Osteoblast (primary cell): ENCODE measurements around the gene PLXNB1. TPM values are rescaled to one million over a fixed set of nuclear protein-coding genes. Genes with fewer than 3 reads are reported as not detected.

Experiments used
- DNase-seq: peaks from one replicate; pipeline ENCODE4 v3.0.0; 2011; ENCODE audit warnings: low spot score, mixed read lengths; ENCODE audit not compliant: insufficient read length; ENCODE audit errors: missing footprints
- H2AFZ ChIP-seq: 2 replicates; pipeline ENCODE4 v1.6.0; 2011; ENCODE audit warnings: mild to moderate bottlenecking, low read length
- H3K27ac ChIP-seq: 2 replicates; pipeline ENCODE4 v1.5.1; 2011; ENCODE audit warnings: mild to moderate bottlenecking, low read depth, low read length, moderate library complexity
- H3K27me3 ChIP-seq: 2 replicates; pipeline ENCODE4 v1.6.0; 2012; ENCODE audit warnings: mild to moderate bottlenecking, control low read depth, inconsistent platforms, low read length, moderate library complexity; ENCODE audit not compliant: insufficient read depth
- H3K36me3 ChIP-seq: 2 replicates; pipeline ENCODE4 v1.5.1; 2011; ENCODE audit warnings: mild to moderate bottlenecking, low read length, control low read depth, moderate library complexity; ENCODE audit not compliant: insufficient read depth
- H3K4me1 ChIP-seq: 2 replicates; pipeline ENCODE4 v1.5.1; 2011; ENCODE audit warnings: mild to moderate bottlenecking, low read length, control low read depth, moderate library complexity; ENCODE audit not compliant: insufficient read depth
- H3K4me2 ChIP-seq: 2 replicates; pipeline ENCODE4 v1.6.0; 2011; ENCODE audit warnings: mild to moderate bottlenecking, low read length; ENCODE audit not compliant: insufficient read depth
- H3K4me3 ChIP-seq: fragments of 200-600 bp; sonication (generic); 3 replicates; pipeline ENCODE4 v1.5.1; 2012; ENCODE audit warnings: mild to moderate bottlenecking, low read length, inconsistent platforms; ENCODE audit not compliant: insufficient read depth
- H3K79me2 ChIP-seq: 2 replicates; pipeline ENCODE4 v1.6.0; 2012; ENCODE audit warnings: mild to moderate bottlenecking, low read length, control low read depth, inconsistent platforms; ENCODE audit not compliant: insufficient read depth
- H3K9me3 ChIP-seq: 2 replicates; pipeline ENCODE4 v1.5.1; 2011; ENCODE audit warnings: low read depth, low read length, control low read depth
- H4K20me1 ChIP-seq: 2 replicates; pipeline ENCODE4 v1.6.0; 2012; ENCODE audit warnings: mild to moderate bottlenecking, low read length, control low read depth; ENCODE audit not compliant: insufficient read depth
- total RNA-seq: library from RNA; depleted of rRNA; stranded (reverse); fragments of >200 nt; gene quantifications from 2 replicates; pipeline ENCODE4 v1.2.3, GENCODE V29; 2012
- TF ChIP-seq, protein P1 (sequence below): IDR thresholded peaks from 2 replicates; pipeline ENCODE4 v1.5.1; 2011; ENCODE audit warnings: mild to moderate bottlenecking, low read depth, low read length, moderate library complexity; ENCODE audit errors: extremely low read depth

Gene PLXNB1
- total RNA-seq, 1 donor: 33.7 TPM

DNA sequence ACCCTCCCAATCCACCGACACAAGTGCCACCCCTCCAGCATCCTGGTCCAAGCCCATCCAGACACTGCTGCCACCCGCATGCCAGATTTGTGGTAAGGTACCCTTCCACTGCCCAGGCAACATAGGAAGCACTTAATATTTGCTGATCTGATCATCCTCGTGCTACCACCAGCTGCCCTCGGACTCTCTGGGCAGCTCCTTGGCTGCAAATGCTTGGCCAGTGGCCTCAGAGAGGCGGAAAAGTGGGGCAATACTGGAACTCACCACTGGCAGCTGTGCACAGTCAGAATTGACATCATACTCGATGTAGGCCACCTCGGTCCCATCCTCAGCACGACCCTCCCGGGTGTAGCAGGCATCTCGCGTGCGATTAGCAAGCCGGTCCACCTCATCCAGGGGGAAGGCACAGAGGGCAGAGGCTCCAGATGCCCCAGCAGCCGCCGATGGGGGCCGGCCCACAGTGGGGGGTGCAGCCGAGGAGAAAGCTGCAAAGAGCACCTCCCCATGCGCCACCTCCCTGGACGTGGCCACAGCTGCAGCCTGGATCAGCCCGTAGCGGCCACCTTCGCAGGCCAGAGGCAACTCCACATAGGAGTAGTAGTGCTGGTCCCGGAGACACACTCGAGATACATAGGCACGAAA, 6.5 kb downstream of the PLXNB1 start:
- H3K27me3 ChIP-seq: peaks cover 10% of the 10 kb centered on the region
- peak; percentile 85 for DNase-seq
- H3K9me3 ChIP-seq: no peaks in the 10 kb centered on the region
- no peak overlapping the region for H3K4me2 ChIP-seq
- TF ChIP-seq, protein P1, sequence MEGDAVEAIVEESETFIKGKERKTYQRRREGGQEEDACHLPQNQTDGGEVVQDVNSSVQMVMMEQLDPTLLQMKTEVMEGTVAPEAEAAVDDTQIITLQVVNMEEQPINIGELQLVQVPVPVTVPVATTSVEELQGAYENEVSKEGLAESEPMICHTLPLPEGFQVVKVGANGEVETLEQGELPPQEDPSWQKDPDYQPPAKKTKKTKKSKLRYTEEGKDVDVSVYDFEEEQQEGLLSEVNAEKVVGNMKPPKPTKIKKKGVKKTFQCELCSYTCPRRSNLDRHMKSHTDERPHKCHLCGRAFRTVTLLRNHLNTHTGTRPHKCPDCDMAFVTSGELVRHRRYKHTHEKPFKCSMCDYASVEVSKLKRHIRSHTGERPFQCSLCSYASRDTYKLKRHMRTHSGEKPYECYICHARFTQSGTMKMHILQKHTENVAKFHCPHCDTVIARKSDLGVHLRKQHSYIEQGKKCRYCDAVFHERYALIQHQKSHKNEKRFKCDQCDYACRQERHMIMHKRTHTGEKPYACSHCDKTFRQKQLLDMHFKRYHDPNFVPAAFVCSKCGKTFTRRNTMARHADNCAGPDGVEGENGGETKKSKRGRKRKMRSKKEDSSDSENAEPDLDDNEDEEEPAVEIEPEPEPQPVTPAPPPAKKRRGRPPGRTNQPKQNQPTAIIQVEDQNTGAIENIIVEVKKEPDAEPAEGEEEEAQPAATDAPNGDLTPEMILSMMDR: no peak
- H3K4me3 ChIP-seq: no peak overlapping the region
- no peak overlapping the region for H2AFZ ChIP-seq
- H3K36me3 ChIP-seq: no peaks in the 10 kb centered on the region
- H3K4me1 ChIP-seq: peaks cover 6% of the 10 kb centered on the region
- no peaks in the 10 kb centered on the region for H3K79me2 ChIP-seq
- H3K27ac ChIP-seq: no peak overlapping the region
- H4K20me1 ChIP-seq: peaks cover 15% of the 10 kb centered on the region

DNA sequence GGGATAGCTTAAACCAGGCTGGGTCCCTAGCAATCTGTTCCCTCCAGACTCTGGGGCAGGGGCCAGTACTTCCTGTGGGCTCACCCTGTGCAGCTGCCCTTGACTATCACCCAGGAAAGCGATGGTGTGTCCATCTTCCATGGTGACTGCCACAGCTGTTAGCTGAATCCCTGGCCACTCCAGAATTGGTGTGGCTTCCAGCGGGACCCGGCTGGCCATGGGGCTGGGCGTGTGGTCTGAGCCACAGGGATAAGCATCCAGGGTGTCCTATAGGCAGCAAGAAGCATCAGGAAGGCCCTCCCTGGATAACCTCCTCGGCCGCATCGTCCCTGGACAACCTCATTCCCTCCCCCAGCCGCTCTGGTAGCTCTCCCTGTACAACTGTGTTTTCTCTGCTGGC, 7.2 kb downstream of the PLXNB1 start:
- Histone ChIP-seq H3K79me2 (no peaks in the 10 kb centered on the region), H3K4me1 (peaks cover 6% of the 10 kb centered on the region), H4K20me1 (peaks cover 9% of the 10 kb centered on the region), H2AFZ (no peak overlapping the region), H3K4me3 (no peak overlapping the region), H3K36me3 (no peaks in the 10 kb centered on the region), H3K9me3 (no peaks in the 10 kb centered on the region), H3K27me3 (peaks cover 5% of the 10 kb centered on the region), H3K27ac (no peak overlapping the region), H3K4me2 (no peak overlapping the region)
- DNase-seq: peak; percentile 65
- TF ChIP-seq, protein P1: no peak

DNA sequence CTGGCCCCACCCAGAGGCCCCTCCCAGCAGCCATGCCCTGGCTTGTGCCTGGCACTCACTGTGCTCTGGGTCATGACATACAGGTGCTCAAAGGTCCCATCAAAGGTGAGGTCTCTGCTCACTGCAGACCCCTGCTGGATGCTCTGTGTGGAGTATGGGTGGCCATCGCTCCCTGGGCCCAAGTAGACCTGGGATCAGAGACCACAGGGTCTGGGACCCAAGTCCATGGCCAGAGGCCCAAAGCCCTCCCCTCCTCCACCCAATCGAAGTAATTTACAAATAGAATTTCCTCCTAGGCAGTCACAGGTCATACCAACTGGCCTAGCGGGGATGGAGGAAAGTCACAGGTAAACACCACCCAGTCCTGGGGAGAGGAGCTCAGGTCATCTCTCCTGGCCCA, 7.6 kb downstream of the PLXNB1 start:
- no peaks in the 10 kb centered on the region for H3K79me2 ChIP-seq
- peaks cover 7% of the 10 kb centered on the region for H4K20me1 ChIP-seq

DNA sequence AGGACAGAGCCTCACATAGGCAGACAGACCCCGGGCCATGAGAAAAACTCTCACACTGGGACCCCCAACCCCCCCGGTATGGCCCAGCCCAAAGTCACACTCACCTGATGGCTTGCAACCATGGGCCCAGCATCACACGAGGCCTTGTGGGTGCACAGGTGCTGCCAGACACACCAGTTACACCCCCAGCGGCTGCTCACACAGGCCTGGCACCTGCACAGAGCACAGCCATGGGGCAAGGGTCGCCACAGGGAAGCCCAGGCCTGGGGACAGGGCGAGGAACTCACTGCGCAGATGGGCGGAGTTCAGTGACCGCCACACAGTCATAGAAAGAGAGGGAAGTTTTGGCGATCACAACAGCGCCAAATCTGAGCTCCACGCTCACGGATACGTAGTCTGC, 9.3 kb downstream of the PLXNB1 start:
- Histone ChIP-seq H3K27ac (no peak overlapping the region), H3K4me2 (no peak overlapping the region), H3K9me3 (no peaks in the 10 kb centered on the region), H4K20me1 (peaks cover 4% of the 10 kb centered on the region), H3K36me3 (no peaks in the 10 kb centered on the region), H2AFZ (no peak overlapping the region), H3K4me3 (no peak overlapping the region), H3K27me3 (no peaks in the 10 kb centered on the region), H3K79me2 (no peaks in the 10 kb centered on the region), H3K4me1 (no peaks in the 10 kb centered on the region)
- TF ChIP-seq, protein P1: no peak
- peak; percentile 80 for DNase-seq

More for the DNA sequence above, 7.6 kb downstream of the PLXNB1 start:
- Histone ChIP-seq H3K27ac (no peak overlapping the region), H3K36me3 (no peaks in the 10 kb centered on the region), H3K27me3 (peaks cover under 1% of the 10 kb centered on the region), H3K9me3 (no peaks in the 10 kb centered on the region), H2AFZ (no peak overlapping the region), H3K4me2 (no peak overlapping the region), H3K4me3 (no peak overlapping the region), H3K4me1 (peaks cover 3% of the 10 kb centered on the region)
- peak; percentile 72 for DNase-seq
- TF ChIP-seq, protein P1: no peak
